Endothelial cell of umbilical vein (primary cell): ENCODE results near the gene GBF1. TPM values are rescaled to one million over a fixed set of nuclear protein-coding genes. Genes with fewer than 3 reads are reported as not detected.

Experiments
- BruUV-seq: library from RNA; stranded (reverse); fragments of 400-500 nt; replicated peaks from 2 replicates; lab custom pipeline; 2021; lab: Mats Ljungman, UMichigan
- CTCF ChIA-PET: fragments of 300-600, 350-600 bp; sonication (Branson Sonifier 250); formaldehyde crosslinking; loops from one replicate; lab custom pipeline; 2021; ENCODE audit warnings: antibody characterized with exemption, inconsistent platforms; lab: Charles Lee
- POLR2A ChIA-PET: fragments of 300-600, 350-600 bp; sonication (Branson Sonifier 250); formaldehyde crosslinking; loops from one replicate; lab custom pipeline; 2021; ENCODE audit warnings: antibody characterized with exemption, inconsistent platforms; lab: Charles Lee
- DNase-seq: peaks from one replicate; pipeline ENCODE4 v3.0.0-alpha.2; 2011; ENCODE audit warnings: low read depth, low spot score
- FAIRE-seq: peaks from 2 replicates; lab custom pipeline; 2011; peaks lifted over from hg19 to GRCh38; lab: Jason Lieb, UNC
- H2AFZ ChIP-seq: 2 replicates; pipeline ENCODE4 v1.6.0; 2012; ENCODE audit warnings: low read depth, low read length, control low read depth, inconsistent platforms
- H3K27ac ChIP-seq: 2 replicates; pipeline ENCODE4 v1.5.1; 2011; ENCODE audit warnings: low read depth, mild to moderate bottlenecking, control low read depth, low read length, moderate library complexity; ENCODE audit not compliant: insufficient read depth
- H3K27me3 ChIP-seq, 2 experiments: 2 replicates each; pipeline versions ENCODE4 v1.6.0 to v1.6.1; 2011; ENCODE audit warnings: low read length in 2 of 2, mixed read lengths in 1 of 2; ENCODE audit not compliant: control insufficient read depth in 2 of 2, insufficient read depth in 2 of 2
- H3K36me3 ChIP-seq, 2 experiments: 2 replicates in 1 of 2; 3 replicates in 1 of 2; pipeline ENCODE4 v1.5.1; 2011; ENCODE audit warnings: low read length in 2 of 2, mild to moderate bottlenecking in 1 of 2, moderate library complexity in 1 of 2; ENCODE audit not compliant: control insufficient read depth in 2 of 2, insufficient read depth in 2 of 2; ENCODE audit errors: extremely low read depth in 1 of 2
- H3K4me1 ChIP-seq: 3 replicates; pipeline ENCODE4 v1.5.1; 2011; ENCODE audit warnings: mild to moderate bottlenecking, low read length; ENCODE audit not compliant: control insufficient read depth, insufficient read depth; ENCODE audit errors: extremely low read depth
- H3K4me2 ChIP-seq: 2 replicates; pipeline ENCODE4 v1.6.1; 2011; ENCODE audit warnings: low read length, control low read depth, mixed read lengths; ENCODE audit not compliant: insufficient read depth
- H3K4me3 ChIP-seq, 3 experiments: fragments of 200-600 bp in 1 of 3; sonication (generic), shearing (Covaris generic) in 1 of 3; replicated peaks in 1 of 3; 2 replicates each; pipeline ENCODE4 v1.5.1; 2011 to 2016; ENCODE audit warnings: control low read depth in 3 of 3, low read length in 3 of 3, mild to moderate bottlenecking in 2 of 3, inconsistent platforms in 1 of 3, low read depth in 1 of 3, moderate library complexity in 1 of 3; ENCODE audit not compliant: insufficient read depth in 1 of 3
- H3K79me2 ChIP-seq: 2 replicates; pipeline ENCODE4 v1.6.0; 2012; ENCODE audit warnings: low read length, inconsistent platforms; ENCODE audit not compliant: control insufficient read depth, insufficient read depth
- H3K9ac ChIP-seq: replicated peaks from 2 replicates; pipeline ENCODE3; 2011; ENCODE audit warnings: low read length, control low read depth; ENCODE audit not compliant: insufficient read depth; ENCODE audit errors: extremely low read depth
- H3K9me1 ChIP-seq: replicated peaks from 3 replicates; pipeline ENCODE4 v1.6.0; 2011; ENCODE audit warnings: mild to moderate bottlenecking, low read length; ENCODE audit not compliant: control insufficient read depth, insufficient read depth; ENCODE audit errors: extremely low read depth
- H3K9me3 ChIP-seq: replicated peaks from 2 replicates; pipeline ENCODE4 v1.5.1; 2012; ENCODE audit warnings: low read length, inconsistent platforms; ENCODE audit not compliant: control insufficient read depth, insufficient read depth
- H4K20me1 ChIP-seq: replicated peaks from 2 replicates; pipeline ENCODE3; 2011; ENCODE audit warnings: mild to moderate bottlenecking, low read length; ENCODE audit not compliant: control insufficient read depth, insufficient read depth; ENCODE audit errors: extremely low read depth
- EZH2 ChIP-seq: IDR thresholded peaks from 2 replicates; pipeline ENCODE4 v1.6.1; 2012; ENCODE audit warnings: borderline replicate concordance, low read depth, mild to moderate bottlenecking, moderate library complexity, low read length, inconsistent platforms; ENCODE audit not compliant: severe bottlenecking
- FOS ChIP-seq: IDR thresholded peaks from 2 replicates; pipeline ENCODE4 v1.6.1; 2011; ENCODE audit warnings: mild to moderate bottlenecking, low read length, moderate library complexity, borderline replicate concordance; ENCODE audit not compliant: insufficient read depth
- GATA2 ChIP-seq: IDR thresholded peaks from 2 replicates; pipeline ENCODE4 v1.7.0; 2011; ENCODE audit warnings: low read depth, mild to moderate bottlenecking, moderate library complexity, mixed read lengths, low read length; ENCODE audit not compliant: insufficient read length, insufficient read depth
- JUN ChIP-seq: IDR thresholded peaks from 2 replicates; pipeline ENCODE4 v1.6.1; 2011; ENCODE audit warnings: borderline replicate concordance, low read depth; ENCODE audit not compliant: insufficient read length, insufficient read depth
- MAX ChIP-seq: IDR thresholded peaks from 2 replicates; pipeline ENCODE4 v1.6.1; 2011; ENCODE audit not compliant: insufficient read depth, insufficient read length
- MYC ChIP-seq: IDR thresholded peaks from one replicate; pipeline ENCODE4 v1.6.1; 2011; ENCODE audit warnings: mild to moderate bottlenecking, low read depth, low read length
- POLR2A ChIP-seq: IDR thresholded peaks from 2 replicates; pipeline ENCODE4 v1.6.1; 2012; ENCODE audit warnings: low read depth, mild to moderate bottlenecking, control low read depth, low read length
- POLR2AphosphoS5 ChIP-seq: IDR thresholded peaks from 2 replicates; pipeline ENCODE4 v1.6.1; 2012; ENCODE audit warnings: low read depth, mild to moderate bottlenecking, control low read depth, low read length, moderate library complexity; ENCODE audit not compliant: insufficient read depth
- dilution Hi-C: fragments of 300-500 bp; cut with MboI; formaldehyde crosslinking; loops from one replicate; pipeline ENCODE4 v1.15.0; 2019; ENCODE audit warnings: low sequenced_read_pairs; ENCODE audit not compliant: extremely low pct_ligation_motif_present
- intact Hi-C: fragments of 100-400 bp; cut with micrococcal nuclease; formaldehyde crosslinking; loops from one replicate; pipeline ENCODE4 v1.10.0; 2022
- polyA plus RNA-seq, 4 experiments: library from polyadenylated mRNA; depleted of rRNA in 3 of 4; stranded (reverse) in 3 of 4; unstranded in 1 of 4; fragments of >200 nt; gene quantifications; 2 replicates each; pipeline versions ENCODE4 v1.2.1 to v1.2.3, GENCODE V29; 2011 to 2012; ENCODE audit warnings: missing spikeins in 1 of 4
- total RNA-seq: library from RNA; stranded (reverse); gene quantifications from 2 replicates; pipeline ENCODE4 v1.2.3, GENCODE V29; 2021
- TF ChIP-seq, protein P1 (sequence below), 2 donors: IDR thresholded peaks; 1 replicate in 1 of 2; 2 replicates in 1 of 2; pipeline ENCODE4 v1.5.1; 2011; ENCODE audit warnings: low read length in 2 of 2, mild to moderate bottlenecking in 2 of 2, moderate library complexity in 2 of 2, control low read depth in 1 of 2, inconsistent platforms in 1 of 2, low read depth in 1 of 2; ENCODE audit not compliant: insufficient read depth in 1 of 2; ENCODE audit errors: extremely low read depth in 1 of 2

Gene GBF1
- total and polyA plus RNA-seq, 2 donors (not counting 3 experiments of a cell fraction or from before 2014, with no cell fraction given), result 26.0 to 49.7 TPM

DNA sequence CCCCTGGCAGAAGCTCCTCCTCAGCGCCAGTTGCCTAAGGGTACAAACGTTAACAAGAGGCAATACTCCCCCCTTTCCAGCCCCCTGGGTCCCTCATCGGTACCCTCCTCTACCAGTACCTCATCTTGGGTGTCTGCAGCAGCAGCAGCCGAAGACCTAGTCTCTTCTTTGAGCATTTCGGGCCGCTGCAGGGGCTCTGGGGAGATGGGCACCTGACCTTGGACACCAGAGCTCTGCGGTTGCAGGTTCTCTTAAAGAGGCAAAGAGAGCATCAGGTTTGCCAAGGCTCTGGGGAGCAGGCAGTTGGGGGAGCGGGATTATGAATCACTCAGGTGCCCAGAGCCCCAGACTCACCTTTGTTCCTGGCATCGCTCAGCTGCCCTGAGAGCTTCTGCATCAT is 178.8 kb downstream of the GBF1 start:
- CTCF ChIA-PET, result interaction anchor here (1.4 to 6.5 kb wide), 5 partner anchors 8 to 194 kb away, joined by 4 to 74 read pairs (median 25); partner anchors contain the start of gene CUEDC2
- no peaks in the 10 kb centered on the region for H3K9me1 ChIP-seq

More for the DNA sequence above, 178.8 kb downstream of the GBF1 start:
- Histone ChIP-seq H3K4me2 (no peak overlapping the region), H3K9ac (no peak overlapping the region), H3K27ac (no peak overlapping the region), H3K27me3 (peaks cover 0 to under 1% of the 10 kb centered on the region in 2 experiments), H3K9me3 (no peaks in the 10 kb centered on the region), H3K79me2 (no peaks in the 10 kb centered on the region), H3K4me1 (peaks cover 20% of the 10 kb centered on the region), H4K20me1 (no peaks in the 10 kb centered on the region), H3K4me3 (no peak overlapping the region), H3K36me3 (peaks cover 0 to 9% of the 10 kb centered on the region in 2 experiments), H2AFZ (no peak overlapping the region)
- intact Hi-C loops (loop anchor here (5.0 kb wide), 3 partner anchors 78 to 223 kb away; partner anchors contain the start of genes ACTR1A and SUFU), dilution Hi-C loops (no loop called here)
- POLR2A ChIA-PET, result no interaction called here
- FAIRE-seq (no peak), DNase-seq (no peak)
- BruUV-seq, result no TSS peak
- TF ChIP-seq, protein P1, sequence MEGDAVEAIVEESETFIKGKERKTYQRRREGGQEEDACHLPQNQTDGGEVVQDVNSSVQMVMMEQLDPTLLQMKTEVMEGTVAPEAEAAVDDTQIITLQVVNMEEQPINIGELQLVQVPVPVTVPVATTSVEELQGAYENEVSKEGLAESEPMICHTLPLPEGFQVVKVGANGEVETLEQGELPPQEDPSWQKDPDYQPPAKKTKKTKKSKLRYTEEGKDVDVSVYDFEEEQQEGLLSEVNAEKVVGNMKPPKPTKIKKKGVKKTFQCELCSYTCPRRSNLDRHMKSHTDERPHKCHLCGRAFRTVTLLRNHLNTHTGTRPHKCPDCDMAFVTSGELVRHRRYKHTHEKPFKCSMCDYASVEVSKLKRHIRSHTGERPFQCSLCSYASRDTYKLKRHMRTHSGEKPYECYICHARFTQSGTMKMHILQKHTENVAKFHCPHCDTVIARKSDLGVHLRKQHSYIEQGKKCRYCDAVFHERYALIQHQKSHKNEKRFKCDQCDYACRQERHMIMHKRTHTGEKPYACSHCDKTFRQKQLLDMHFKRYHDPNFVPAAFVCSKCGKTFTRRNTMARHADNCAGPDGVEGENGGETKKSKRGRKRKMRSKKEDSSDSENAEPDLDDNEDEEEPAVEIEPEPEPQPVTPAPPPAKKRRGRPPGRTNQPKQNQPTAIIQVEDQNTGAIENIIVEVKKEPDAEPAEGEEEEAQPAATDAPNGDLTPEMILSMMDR (IDR thresholded peaks at IDR 0.05; ENCODE audit: extremely low read depth in 1 of 2, insufficient read depth in 1 of 2, low read depth in 1 of 2, low read length in 2 of 2), result no peak
- TF ChIP-seq POLR2AphosphoS5 (no peak), MYC (no peak), GATA2 (no peak), EZH2 (no peak), MAX (no peak), POLR2A (no peak), JUN (no peak), FOS (no peak)
